Esophagus squamous epithelium (tissue), 5 donors: Measurements from ENCODE around the gene RAB40B. TPM values are rescaled to one million over a fixed set of nuclear protein-coding genes. Genes with fewer than 3 reads are reported as not detected.

Experiments used
- DNase-seq: peaks from one replicate; lab custom pipeline; 2025; lab: John Stamatoyannopoulos, UW
- H3K27ac ChIP-seq, 4 donors: fragments of 200-600 bp; sonication (generic); one replicate each; pipeline ENCODE4 v1.5.1; 2016 to 2019; ENCODE audit warnings: mild to moderate bottlenecking in 1 of 4
- H3K27me3 ChIP-seq, 4 donors: fragments of 200-600 bp; sonication (generic); 1 replicate in 3 of 4; 2 replicates in 1 of 4; pipeline versions ENCODE4 v1.5.1 to v1.6.0; 2017 to 2021; ENCODE audit warnings: antibody characterized with exemption in 1 of 4
- H3K36me3 ChIP-seq, 3 donors: fragments of 200-600 bp; sonication (generic); one replicate each; pipeline ENCODE4 v1.5.1; 2016 to 2019
- H3K4me1 ChIP-seq, 3 donors: fragments of 200-600 bp; sonication (generic); one replicate each; pipeline ENCODE4 v1.5.1; 2017 to 2019
- H3K4me3 ChIP-seq, 4 donors: fragments of 200-600 bp; sonication (generic); 1 replicate in 3 of 4; 2 replicates in 1 of 4; pipeline ENCODE4 v1.5.1; 2016 to 2019; ENCODE audit warnings: mild to moderate bottlenecking in 2 of 4, moderate library complexity in 1 of 4
- H3K9me3 ChIP-seq, 3 donors: fragments of 200-600 bp; sonication (generic); one replicate each; pipeline ENCODE4 v1.5.1; 2016 to 2019
- POLR2A ChIP-seq, 4 donors: fragments of 450-650 bp; IDR thresholded peaks; one replicate each; pipeline ENCODE4 v1.6.1; 2017; ENCODE audit warnings: antibody characterized with exemption in 4 of 4, mild to moderate bottlenecking in 4 of 4, moderate library complexity in 3 of 4
- WGBS, 2 donors: methylation state at CpG; one replicate each; pipeline ENCODE4 v1.1.5; 2018; 5-methylcytosine and 5-hydroxymethylcytosine counted together
- intact Hi-C: fragments of 100-400 bp; cut with DNase I; formaldehyde crosslinking; loops from one replicate; pipeline ENCODE4 v1.15.0; 2022
- total RNA-seq, 4 donors: library from RNA; depleted of rRNA; stranded (reverse); fragments of >200 nt; gene quantifications; one replicate each; pipeline ENCODE4 v1.1.0, GENCODE V29; 2016
- TF ChIP-seq, protein P1 (sequence below), 6 experiments: fragments of 450-650 bp in 4 of 6; fragments of 200-600 bp in 2 of 6; sonication (generic) in 2 of 6; IDR thresholded peaks; one replicate each; pipeline ENCODE4 v1.5.1; 2016 to 2019; ENCODE audit warnings: antibody characterized with exemption in 6 of 6, mild to moderate bottlenecking in 4 of 6, moderate library complexity in 4 of 6
- donor health status: DM: yes; HTN: yes; CAD: no.

The RAB40B gene
- total RNA-seq, 4 donors from 2014 or later: 3.4 to 20.8 (median 9.8) TPM

DNA sequence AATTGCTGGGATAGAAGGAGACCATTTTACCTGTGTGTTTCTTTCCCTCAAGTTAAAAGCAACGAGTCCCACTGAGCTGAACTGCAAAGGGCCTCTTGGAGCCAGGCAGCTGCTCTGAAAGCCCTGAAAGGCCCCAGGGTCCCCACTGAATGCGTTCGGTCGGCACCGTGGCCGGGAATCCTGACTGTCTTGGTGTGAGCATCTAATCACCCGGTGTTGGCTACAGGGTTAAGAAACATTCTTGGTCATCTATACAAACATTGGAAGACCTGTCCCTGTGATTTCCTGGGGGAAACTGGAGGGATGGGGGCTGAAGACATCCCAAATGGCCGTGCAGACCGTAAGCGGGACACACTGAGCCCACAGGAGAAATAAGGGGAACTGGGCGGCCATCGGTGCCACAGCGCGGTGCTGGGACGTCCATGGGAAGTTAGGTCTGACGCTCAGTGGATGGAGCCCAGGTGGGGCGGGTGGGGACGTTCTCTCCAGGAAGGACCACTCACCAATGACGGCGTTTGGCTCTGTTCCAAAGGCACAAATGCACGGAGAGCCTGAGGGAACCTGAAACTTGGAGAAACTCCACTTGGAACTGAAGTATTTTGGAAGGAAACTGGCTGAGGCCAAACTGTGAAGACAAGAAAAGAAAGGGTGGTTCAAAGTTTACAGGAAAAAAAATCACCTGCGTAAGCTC, 82.3 kb downstream of the RAB40B start:
- Histone ChIP-seq H3K27ac (no peak overlapping the region), H3K4me3 (no peak overlapping the region), H3K36me3 (peaks cover 42 to 98% (median 54%) of the 10 kb centered on the region in 3 donors), H3K4me1 (peaks cover 0 to 25% (median 0%) of the 10 kb centered on the region in 3 donors), H3K27me3 (no peaks in the 10 kb centered on the region), H3K9me3 (no peaks in the 10 kb centered on the region)
- WGBS, 2 donors: 86 to 92% methylated on average over 17 to 22 of the region's 22 CpGs
- intact Hi-C loops: no loop called here
- DNase-seq: no peak
- TF ChIP-seq, protein P1, sequence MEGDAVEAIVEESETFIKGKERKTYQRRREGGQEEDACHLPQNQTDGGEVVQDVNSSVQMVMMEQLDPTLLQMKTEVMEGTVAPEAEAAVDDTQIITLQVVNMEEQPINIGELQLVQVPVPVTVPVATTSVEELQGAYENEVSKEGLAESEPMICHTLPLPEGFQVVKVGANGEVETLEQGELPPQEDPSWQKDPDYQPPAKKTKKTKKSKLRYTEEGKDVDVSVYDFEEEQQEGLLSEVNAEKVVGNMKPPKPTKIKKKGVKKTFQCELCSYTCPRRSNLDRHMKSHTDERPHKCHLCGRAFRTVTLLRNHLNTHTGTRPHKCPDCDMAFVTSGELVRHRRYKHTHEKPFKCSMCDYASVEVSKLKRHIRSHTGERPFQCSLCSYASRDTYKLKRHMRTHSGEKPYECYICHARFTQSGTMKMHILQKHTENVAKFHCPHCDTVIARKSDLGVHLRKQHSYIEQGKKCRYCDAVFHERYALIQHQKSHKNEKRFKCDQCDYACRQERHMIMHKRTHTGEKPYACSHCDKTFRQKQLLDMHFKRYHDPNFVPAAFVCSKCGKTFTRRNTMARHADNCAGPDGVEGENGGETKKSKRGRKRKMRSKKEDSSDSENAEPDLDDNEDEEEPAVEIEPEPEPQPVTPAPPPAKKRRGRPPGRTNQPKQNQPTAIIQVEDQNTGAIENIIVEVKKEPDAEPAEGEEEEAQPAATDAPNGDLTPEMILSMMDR (IDR thresholded peaks at IDR 0.05): no peak

DNA sequence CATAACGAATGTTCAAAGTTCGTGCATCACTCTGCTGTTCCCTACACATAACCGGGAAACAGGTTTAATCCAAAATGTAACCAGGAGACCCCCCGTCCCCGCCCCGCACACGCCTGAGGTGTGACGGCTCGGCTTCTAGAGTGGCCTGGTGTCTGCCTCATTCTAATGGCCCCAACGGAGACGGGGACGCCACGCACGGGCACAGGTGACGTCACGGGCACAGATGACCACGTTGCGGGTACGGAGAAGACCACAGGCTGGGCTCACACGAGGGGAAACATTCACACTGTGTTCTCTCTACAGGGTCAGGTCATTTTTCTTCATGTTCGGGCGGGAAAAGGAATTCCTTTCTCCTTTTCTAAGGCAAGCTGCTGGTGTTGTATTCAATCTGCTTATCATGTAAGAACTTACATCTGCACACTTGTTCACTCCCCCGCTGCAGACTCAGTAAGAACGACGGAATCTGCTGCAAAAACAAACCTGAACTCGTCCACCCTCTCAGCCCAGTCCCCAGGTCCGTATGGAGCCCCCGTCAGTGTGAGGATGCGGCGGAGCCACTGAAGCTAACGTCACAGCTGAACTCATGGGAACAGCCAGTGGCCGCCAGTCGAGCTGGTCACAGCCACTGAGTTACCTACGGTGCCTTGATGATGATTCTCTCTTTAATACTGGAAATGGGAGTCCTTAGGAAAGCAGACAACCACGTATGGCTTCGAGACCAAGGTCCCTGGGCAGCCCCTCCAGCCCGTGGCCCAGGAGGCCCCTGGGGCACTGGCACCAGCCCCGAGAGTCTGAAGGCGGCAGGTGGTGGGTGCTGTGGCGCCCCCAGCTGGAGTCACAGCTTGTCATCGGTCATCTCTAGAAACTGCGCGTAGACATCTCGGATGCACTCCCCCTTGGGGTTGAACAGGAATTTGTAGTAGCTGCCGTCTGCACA, 83.1 kb downstream of the RAB40B start:
- TF ChIP-seq, protein P1 (IDR thresholded peaks at IDR 0.05): no peak
- no peak for TF ChIP-seq POLR2A (IDR thresholded peaks at IDR 0.05)
- H3K4me1 ChIP-seq: peaks cover 0 to 26% (median 0%) of the 10 kb centered on the region in 3 donors
- no peak overlapping the region for H3K27ac ChIP-seq
- H3K9me3 ChIP-seq: no peaks in the 10 kb centered on the region
- intact Hi-C loops: no loop called here
- DNase-seq: no peak
- H3K27me3 ChIP-seq: no peaks in the 10 kb centered on the region
- H3K36me3 ChIP-seq: peaks cover 42 to 98% (median 46%) of the 10 kb centered on the region in 3 donors
- 89 to 90% methylated on average over 27 to 30 of the region's 45 CpGs for WGBS, 2 donors
- H3K4me3 ChIP-seq: no peak overlapping the region

DNA sequence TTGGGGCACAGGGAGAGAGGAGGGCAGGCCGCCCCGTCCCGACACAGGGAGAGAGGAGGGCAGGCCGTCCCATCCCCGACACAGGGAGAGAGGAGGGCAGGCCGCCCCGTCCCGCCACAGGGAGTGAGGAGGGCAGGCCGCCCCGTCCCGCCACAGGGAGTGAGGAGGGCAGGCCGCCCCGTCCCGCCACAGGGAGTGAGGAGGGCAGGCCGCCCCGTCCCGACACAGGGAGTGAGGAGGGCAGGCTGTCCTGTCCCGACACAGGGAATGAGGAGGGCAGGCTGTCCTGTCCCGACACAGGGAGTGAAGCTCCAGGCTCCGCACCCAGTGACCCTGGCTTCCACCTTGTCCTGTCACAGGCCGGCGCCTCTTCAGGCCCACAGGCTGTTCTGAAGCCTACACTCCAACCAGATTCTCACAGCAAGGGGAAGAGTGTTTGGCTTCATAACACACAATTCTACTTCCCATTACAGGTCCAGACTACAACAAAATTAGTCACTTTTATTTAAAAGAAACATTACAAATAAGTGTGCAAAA, 84.3 kb downstream of the RAB40B start:
- Histone ChIP-seq H3K36me3 (peaks cover 34 to 98% (median 37%) of the 10 kb centered on the region in 3 donors), H3K9me3 (no peaks in the 10 kb centered on the region), H3K27ac (peak overlapping the region in 1 of 4 donors; percentile 36), H3K4me1 (peaks cover 0 to 26% (median 0%) of the 10 kb centered on the region in 3 donors), H3K27me3 (no peaks in the 10 kb centered on the region), H3K4me3 (no peak overlapping the region)
- no CpG with 5 or more reads among the region's 22 CpGs for WGBS, 2 donors
- no peak for DNase-seq
- intact Hi-C loops: no loop called here
- no peak for TF ChIP-seq POLR2A (IDR thresholded peaks at IDR 0.05)
- TF ChIP-seq, protein P1 (IDR thresholded peaks at IDR 0.05): no peak

DNA sequence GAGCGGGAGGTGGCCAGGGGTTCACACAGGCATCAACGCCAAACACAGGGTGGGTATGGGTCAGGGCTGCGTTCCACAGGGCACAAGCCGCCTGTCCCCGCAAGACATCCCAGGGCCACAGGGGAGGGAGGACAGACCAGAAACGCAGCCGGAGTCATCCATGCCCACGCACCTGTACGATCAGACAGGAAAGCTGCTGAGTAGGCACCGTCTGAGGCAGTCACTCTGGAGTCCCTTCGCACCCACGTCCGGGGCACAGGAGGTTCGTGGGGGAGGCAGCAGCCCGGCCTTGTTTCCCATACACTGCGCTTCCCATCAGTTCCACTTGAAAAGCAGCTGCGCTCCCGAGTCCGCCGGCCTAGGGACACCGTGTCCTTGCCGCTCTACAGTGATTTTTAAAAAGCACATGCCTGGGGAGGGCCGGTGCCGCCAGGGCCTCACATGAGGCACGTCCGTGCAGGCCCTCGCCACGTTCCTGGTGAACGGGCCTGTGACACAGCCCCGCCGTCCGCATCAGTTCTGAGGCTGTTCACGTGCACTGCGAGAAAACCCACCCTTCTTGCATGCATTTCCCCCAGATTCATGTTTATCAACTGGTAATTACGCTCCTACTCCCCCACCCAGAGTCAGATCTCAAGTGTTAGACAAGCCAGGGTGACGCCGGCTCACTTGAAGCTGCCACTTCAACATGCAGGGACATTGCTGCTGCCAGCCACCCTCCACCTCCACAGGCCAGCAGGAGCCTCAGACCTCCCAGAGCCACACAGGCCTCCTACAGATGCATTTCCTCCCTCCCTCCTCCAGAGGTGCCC, 85.0 kb downstream of the RAB40B start:
- no peak for DNase-seq
- Histone ChIP-seq H3K27ac (peak overlapping the region in 1 of 4 donors; percentile 36), H3K9me3 (no peaks in the 10 kb centered on the region), H3K27me3 (no peaks in the 10 kb centered on the region), H3K4me1 (peaks cover 0 to 26% (median 0%) of the 10 kb centered on the region in 3 donors), H3K36me3 (peaks cover 27 to 98% (median 34%) of the 10 kb centered on the region in 3 donors), H3K4me3 (no peak overlapping the region)
- intact Hi-C loops: no loop called here
- 60 to 70% methylated on average over 18 to 33 of the region's 37 CpGs for WGBS, 2 donors
- no peak for TF ChIP-seq POLR2A (IDR thresholded peaks at IDR 0.05)
- TF ChIP-seq, protein P1 (IDR thresholded peaks at IDR 0.05): no peak
